Testis (tissue), 2 donors: ENCODE results near the gene MEF2A.

ENCODE experiments used
- CTCF ChIP-seq, 3 experiments: fragments of 450-650 bp in 2 of 3; fragments of 200-600 bp in 1 of 3; sonication (generic) in 1 of 3; IDR thresholded peaks; one replicate each; pipeline ENCODE4 v1.5.1; 2016 to 2019; ENCODE audit warnings: antibody characterized with exemption in 3 of 3, mild to moderate bottlenecking in 2 of 3, moderate library complexity in 1 of 3
- POLR2A ChIP-seq: fragments of 450-650 bp; IDR thresholded peaks from one replicate; pipeline ENCODE4 v1.6.1; 2017; ENCODE audit warnings: antibody characterized with exemption, mild to moderate bottlenecking, moderate library complexity

DNA sequence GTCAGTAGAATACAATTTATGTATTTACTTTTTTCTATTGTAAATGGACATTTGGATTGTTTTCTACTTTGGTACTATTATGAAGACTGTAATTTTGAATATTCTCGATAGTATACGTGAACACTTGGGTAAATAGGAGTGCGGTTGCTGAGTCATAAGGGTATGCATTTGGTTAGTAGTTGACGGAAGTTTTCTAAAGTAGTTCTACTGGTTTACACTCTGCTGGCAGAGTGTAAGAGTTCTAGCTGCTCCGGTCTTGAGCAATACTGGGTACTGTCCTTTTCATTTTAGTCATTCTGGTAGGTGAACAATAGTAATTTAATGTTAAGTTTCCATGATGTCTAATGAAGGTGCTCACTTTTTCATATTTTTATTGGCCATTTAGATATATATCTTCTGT lies 70.0 kb downstream of the MEF2A start:
- TF ChIP-seq POLR2A, result no peak
- TF ChIP-seq CTCF (IDR thresholded peaks at IDR 0.05), result no peak
